ENCODE data around the gene CYGB. TPM values are rescaled to one million over a fixed set of nuclear protein-coding genes. Genes with fewer than 3 reads are reported as not detected.

Gene CYGB
- total RNA-seq, 2 experiments from 2014 or later, result not detected

GRCh38 chr17:76478097-76478496, 59.4 kb downstream of the CYGB start:
- Mint-ChIP-seq H3K4me3 (no peak overlapping the region), H3K27ac (no peak overlapping the region), H3K36me3 (peaks cover 9% of the 10 kb centered on the region), H3K27me3 (no peaks in the 10 kb centered on the region), H3K9me3 (no peaks in the 10 kb centered on the region), H3K4me1 (ENCODE audit: low read depth) (no peaks in the 10 kb centered on the region)
- intact Hi-C loops (cut with micrococcal nuclease), result no loop called here
- DNase-seq, result no peak
- POLR2A ChIA-PET, result no interaction called here
- CTCF ChIA-PET, result interaction anchor here (1.5 kb wide), 1 partner anchor 11 kb away, joined by 3 read pairs; the partner anchor contains the start of gene AANAT

GRCh38 chr17:76477576-76477975, 59.9 kb downstream of the CYGB start:
- ChIA-PET POLR2A (no interaction called here), CTCF (interaction anchor here (1.5 kb wide), 1 partner anchor 11 kb away, joined by 3 read pairs; the partner anchor contains the start of gene AANAT)
- intact Hi-C loops (cut with micrococcal nuclease), result no loop called here
- no peak overlapping the region for H3K27ac Mint-ChIP-seq
- H3K36me3 Mint-ChIP-seq, result peaks cover 11% of the 10 kb centered on the region
- no peak overlapping the region for H3K4me3 Mint-ChIP-seq
- H3K9me3 Mint-ChIP-seq, result no peaks in the 10 kb centered on the region
- H3K27me3 Mint-ChIP-seq, result no peaks in the 10 kb centered on the region
- no peak for DNase-seq
- H3K4me1 Mint-ChIP-seq (ENCODE audit: low read depth), result no peaks in the 10 kb centered on the region

Other genes starting within 250 kb of the CYGB start
- 1 to 10 TPM; 1.0 to 1.1 TPM for gene QRICH2, start 229.4 kb downstream of the CYGB start, total RNA-seq
- gene PRPSAP1, start 183.8 kb downstream of the CYGB start, total RNA-seq, result 10 to 100 TPM; 40.1 to 42.1 TPM
- 10 to 100 TPM in 1 of 2 experiments, 1 to 10 TPM in 1; 9.9 to 11.4 TPM for gene SPHK1, start 153.1 kb downstream of the CYGB start, total RNA-seq
- gene UBE2O, start 84.6 kb downstream of the CYGB start, total RNA-seq, result 10 to 100 TPM; 24.5 to 25.2 TPM
- not detected for gene AANAT, start 70.1 kb downstream of the CYGB start, total RNA-seq
- gene RHBDF2, start 36.3 kb downstream of the CYGB start, total RNA-seq, result 10 to 100 TPM; 28.9 to 30.0 TPM
- not detected for gene PRCD, start 2.3 kb upstream of the CYGB start, total RNA-seq
- under 1 TPM; 0.19 to 0.51 TPM for gene ST6GALNAC2, start 48.2 kb upstream of the CYGB start, total RNA-seq
- gene ST6GALNAC1, start 106.0 kb upstream of the CYGB start, total RNA-seq, result 1 to 10 TPM; 1.1 to 2.3 TPM
- 1 to 10 TPM; 7.5 to 8.0 TPM for gene MXRA7, start 173.3 kb upstream of the CYGB start, total RNA-seq
- gene JMJD6, start 188.9 kb upstream of the CYGB start, total RNA-seq, result 10 to 100 TPM; 53.4 to 56.6 TPM
- gene METTL23, start 189.1 kb upstream of the CYGB start, total RNA-seq, result 10 to 100 TPM; 29.1 to 29.2 TPM
- gene SRSF2, start 199.6 kb upstream of the CYGB start, total RNA-seq, result 100 to 1,000 TPM; 299 TPM
- 10 to 100 TPM; 17.5 to 18.3 TPM for gene MFSD11, start 200.4 kb upstream of the CYGB start, total RNA-seq

All from activated CD4-positive, alpha-beta memory T cell treated with anti-CD3 and anti-CD28 coated beads for 36 hours (primary cell).